NCI-H1048 (cell line): Measurements from ENCODE around the gene RFX6.
"Not testable (repeated sequence)": the region's sequence is repeated elsewhere in the genome, so short reads cannot be mapped to it uniquely, and the experiment has no call there.

Experiments
- DNase-seq: peaks from one replicate; lab custom pipeline; 2025; lab: John Stamatoyannopoulos, UW

Gene RFX6

GRCh38 chr6:116876635-116877611, at the start of gene RFX6:
Gene RFX6, plus strand, starts transcription at chr6:116877242. Its CDS starts 34 bp downstream, at chr6:116877276.
- DNase-seq, result no peak

- DNase-seq, result no peak
Measured at GRCh38 chr6:116827561-116828240, 49.3 kb upstream of the RFX6 start.

GRCh38 chr6:116828983-116829382, 48.1 kb upstream of the RFX6 start, which contains the start of gene GPRC6A:
Gene GPRC6A, minus strand, starts transcription at chr6:116829083. Its CDS starts 70 bp downstream, at chr6:116829013.
- DNase-seq, result no peak

DNA sequence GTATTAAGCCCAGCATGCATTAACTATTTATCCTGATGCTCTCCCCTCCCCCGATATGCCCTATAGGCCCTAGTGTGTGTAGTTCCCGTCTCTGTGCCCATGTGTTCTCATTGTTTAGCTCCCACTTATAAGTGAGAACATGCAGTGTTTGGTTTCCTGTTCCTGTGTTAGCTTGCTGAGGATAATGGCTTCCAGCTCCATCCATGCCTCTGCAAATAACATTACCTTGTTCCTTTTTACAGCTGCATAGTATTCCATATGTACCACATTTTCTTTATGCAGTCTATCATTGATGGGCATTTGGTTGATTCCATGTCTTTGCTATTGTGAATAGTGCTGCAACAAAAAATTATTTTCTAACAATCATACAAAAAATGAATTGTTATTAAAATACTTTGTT, 42.5 kb upstream of the RFX6 start:
- not testable (repeated sequence) for DNase-seq

- DNase-seq, result no peak
Measured at GRCh38 chr6:116836606-116837342, 40.3 kb upstream of the RFX6 start.

- no peak for DNase-seq
Measured at GRCh38 chr6:116840091-116840490, 37.0 kb upstream of the RFX6 start.

GRCh38 chr6:116842459-116842858, 34.6 kb upstream of the RFX6 start:
- DNase-seq, result no peak

- no peak for DNase-seq
Measured at GRCh38 chr6:116847227-116847626, 29.8 kb upstream of the RFX6 start.

DNA sequence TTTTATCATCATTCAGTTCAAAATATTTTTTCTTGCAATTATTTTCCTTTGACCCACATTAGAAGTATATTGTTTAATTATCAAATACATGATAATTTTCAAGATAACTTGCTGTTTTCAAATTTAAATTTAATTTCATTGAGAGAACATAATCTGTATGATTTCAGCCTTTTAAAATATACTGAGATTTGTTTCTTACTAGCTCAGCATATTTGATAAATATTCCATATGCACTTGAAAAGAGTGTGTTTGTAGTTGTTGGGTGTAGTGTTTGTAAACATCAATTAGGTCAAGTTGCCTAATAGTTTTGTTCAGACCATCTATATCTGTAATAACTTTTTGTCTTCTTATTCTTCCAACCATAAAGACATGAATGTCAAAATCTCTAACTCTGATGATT, 19.0 kb upstream of the RFX6 start:
- DNase-seq, result no peak

DNA sequence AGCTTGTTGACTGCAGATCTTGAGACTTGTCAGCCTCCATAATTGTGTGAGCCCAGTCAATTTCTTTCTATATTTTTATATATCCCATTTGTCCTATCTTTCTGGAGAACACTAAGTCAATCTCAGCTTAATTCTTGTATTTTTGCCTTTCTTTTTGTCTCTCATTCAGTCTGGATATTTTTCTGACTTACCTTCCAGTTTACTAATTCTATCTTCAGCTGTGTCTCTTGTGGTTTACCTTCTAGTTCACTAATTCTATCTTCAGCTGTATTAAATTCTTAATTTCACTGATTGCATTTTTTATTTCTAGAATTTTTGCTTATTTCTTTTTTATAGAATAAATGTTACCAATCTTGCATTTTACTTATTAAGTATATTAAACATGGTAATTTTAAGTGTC, 17.8 kb upstream of the RFX6 start:
- DNase-seq, result no peak

GRCh38 chr6:116866281-116866871, 10.7 kb upstream of the RFX6 start:
- DNase-seq, result no peak

DNA sequence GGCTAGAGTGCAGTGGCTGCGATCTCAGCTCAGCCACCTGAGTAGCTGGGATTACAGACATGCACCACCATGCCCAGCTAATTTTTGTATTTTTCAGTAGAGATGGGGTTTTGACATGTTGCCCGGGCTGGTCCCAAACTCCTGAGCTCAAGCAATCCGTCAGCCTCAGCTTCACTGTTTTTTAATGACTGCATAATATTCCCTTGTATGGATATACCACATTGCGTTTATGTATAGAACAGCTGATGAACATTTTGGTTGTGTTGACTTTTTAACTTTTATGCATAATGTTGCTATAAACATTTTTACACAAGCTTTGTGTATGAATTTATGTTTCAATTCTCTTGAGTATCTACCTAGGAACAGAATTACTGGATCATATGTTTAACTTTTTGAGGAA, 4.3 kb upstream of the RFX6 start:
- DNase-seq, result no peak

- DNase-seq, result no peak
Measured at GRCh38 chr6:116876107-116876506, 935 bp upstream of the RFX6 start.

DNA sequence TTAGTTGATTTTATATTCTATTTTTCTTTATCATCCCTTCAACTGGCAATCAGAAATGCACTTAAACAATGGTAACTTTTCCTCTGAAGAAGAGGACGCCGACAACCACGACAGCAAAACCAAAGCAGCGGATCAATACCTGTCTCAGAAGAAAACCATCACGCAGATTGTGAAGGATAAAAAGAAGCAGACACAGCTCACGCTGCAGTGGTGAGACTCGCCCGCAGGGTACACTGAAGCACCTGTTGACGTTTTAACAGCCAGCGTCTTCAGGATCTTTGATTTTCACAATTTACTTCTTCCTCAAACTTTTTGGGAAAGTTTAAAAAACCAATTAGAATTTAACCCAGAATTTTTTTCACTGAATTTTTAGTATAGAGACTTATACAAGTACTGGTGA, 701 bp downstream of the RFX6 start:
- no peak for DNase-seq

DNA sequence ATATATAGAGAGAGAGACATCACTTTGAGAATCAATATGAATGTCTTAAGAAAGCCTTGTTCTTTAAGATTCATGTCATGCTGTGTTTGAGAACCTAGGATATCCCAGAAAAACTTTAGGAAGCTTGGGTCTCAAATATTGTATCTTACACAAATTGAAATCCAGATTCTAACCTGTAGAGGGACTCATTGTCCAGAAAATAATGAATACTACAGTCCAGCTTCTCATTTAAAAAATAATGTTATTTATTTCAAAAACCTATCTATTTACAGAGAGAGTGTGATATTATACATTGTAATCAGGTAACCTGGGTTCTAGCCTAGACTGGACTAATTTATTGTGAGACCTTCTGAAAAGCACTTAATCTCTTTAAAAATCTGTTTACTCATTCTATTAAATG, 4.2 kb downstream of the RFX6 start:
- no peak for DNase-seq

DNA sequence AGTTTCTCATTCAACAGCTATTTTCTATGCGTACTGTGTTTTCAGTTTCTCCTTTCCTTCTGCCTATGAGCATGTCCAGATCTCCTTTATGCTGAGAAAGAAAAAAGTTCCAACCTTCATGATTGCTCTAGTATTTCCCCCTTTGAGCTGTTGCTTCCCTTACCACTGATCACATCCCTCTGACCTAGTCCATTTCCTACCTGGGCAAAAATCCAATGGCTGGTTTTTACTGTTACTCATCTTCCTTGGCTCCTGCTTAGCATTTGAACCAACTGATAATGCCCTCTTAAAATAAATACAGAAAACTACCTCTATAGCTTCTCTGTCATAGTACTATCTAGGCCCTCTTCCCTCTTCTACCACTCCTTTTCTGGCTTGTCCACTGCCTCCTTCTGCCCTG, 6.0 kb downstream of the RFX6 start:
- no peak for DNase-seq

- DNase-seq, result no peak
Measured at GRCh38 chr6:116884530-116884929, 7.5 kb downstream of the RFX6 start.

- no peak for DNase-seq
Measured at GRCh38 chr6:116887168-116887567, 10.1 kb downstream of the RFX6 start.

GRCh38 chr6:116887894-116888293, 10.9 kb downstream of the RFX6 start:
- DNase-seq, result no peak

DNA sequence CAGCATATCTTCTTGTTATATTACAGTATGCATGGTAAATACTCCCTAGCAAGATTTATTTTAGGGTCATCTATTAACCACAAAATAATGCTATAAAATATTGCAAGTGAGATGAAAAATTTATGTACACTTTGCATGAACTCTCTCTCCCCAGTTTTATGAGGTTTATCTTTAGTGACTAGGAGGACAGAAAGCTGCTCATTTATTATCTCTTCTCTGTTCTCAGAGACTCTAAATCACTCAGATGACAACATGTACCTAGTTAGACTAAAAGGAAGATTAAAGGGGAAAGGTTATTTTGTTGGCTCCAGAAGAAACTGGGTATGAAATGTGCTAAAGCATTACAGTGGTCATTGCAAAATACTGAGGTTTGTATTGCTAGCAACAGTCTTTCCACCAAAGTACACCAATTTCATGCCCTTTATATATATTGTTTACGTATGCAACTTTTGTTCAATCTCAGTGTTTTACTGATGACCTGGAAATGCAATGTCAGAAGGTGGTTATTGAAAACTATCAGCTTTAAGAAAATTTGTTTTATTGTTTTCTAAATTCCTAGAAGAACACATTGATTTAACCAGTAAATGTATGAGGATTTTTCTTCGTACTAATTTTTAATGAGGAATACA, 11.8 kb downstream of the RFX6 start:
- DNase-seq, result no peak

- DNase-seq, result no peak
Measured at GRCh38 chr6:116894669-116895068, 17.6 kb downstream of the RFX6 start.

GRCh38 chr6:116895935-116896334, 18.9 kb downstream of the RFX6 start:
- no peak for DNase-seq
